OCI-LY3 (cell line): ENCODE data around the gene CELF6.

Source experiments
- H2AFZ ChIP-seq: fragments of 200-600, 300-600 bp; shearing (Covaris generic); 2 replicates; pipeline ENCODE4 v1.6.0; 2014; ENCODE audit warnings: antibody characterized with exemption, low read depth, low read length
- H3K27ac ChIP-seq: fragments of 200-600, 300-600 bp; sonication (generic); 2 replicates; pipeline ENCODE4 v1.5.1; 2014; ENCODE audit warnings: mild to moderate bottlenecking, low read length, moderate library complexity, mixed read lengths
- H3K27me3 ChIP-seq: fragments of 200-600, 300-600 bp; sonication (generic); 2 replicates; pipeline ENCODE4 v1.6.1; 2014; ENCODE audit warnings: low read depth, low read length, mixed read lengths
- H3K36me3 ChIP-seq: fragments of 200-600, 300-600 bp; sonication (generic); replicated peaks from 2 replicates; pipeline ENCODE3; 2014; ENCODE audit warnings: low read depth, low read length, mixed read lengths
- H3K4me1 ChIP-seq: fragments of 300-600, 200-600 bp; sonication (generic); 2 replicates; pipeline ENCODE4 v1.6.1; 2014; ENCODE audit warnings: low read length, mixed read lengths
- H3K4me2 ChIP-seq: fragments of 200-600, 300-600 bp; sonication (generic); 2 replicates; pipeline ENCODE4 v1.6.1; 2014; ENCODE audit warnings: low read length, mixed read lengths
- H3K4me3 ChIP-seq: fragments of 300-600, 200-600 bp; sonication (generic); 2 replicates; pipeline ENCODE4 v1.5.1; 2014; ENCODE audit warnings: antibody characterized with exemption, mild to moderate bottlenecking, low read length, moderate library complexity
- H3K79me2 ChIP-seq: fragments of 300-600, 200-600 bp; shearing (Covaris generic); 2 replicates; pipeline ENCODE4 v1.6.1; 2014; ENCODE audit warnings: mild to moderate bottlenecking, low read length, mixed read lengths
- H3K9ac ChIP-seq: fragments of 300-600, 200-600 bp; shearing (Covaris generic); 2 replicates; pipeline ENCODE4 v1.6.0; 2014; ENCODE audit warnings: mild to moderate bottlenecking, low read length, moderate library complexity
- H3K9me3 ChIP-seq: fragments of 200-600, 300-600 bp; shearing (Covaris generic); 2 replicates; pipeline ENCODE4 v1.6.1; 2014; ENCODE audit warnings: low read length, mixed read lengths; ENCODE audit not compliant: insufficient read depth
- H4K20me1 ChIP-seq: fragments of 200-600, 300-600 bp; sonication (generic); 2 replicates; pipeline ENCODE4 v1.6.1; 2016; ENCODE audit warnings: low read length, mixed read lengths; ENCODE audit not compliant: insufficient read depth
- CTCF ChIP-seq: fragments of 200-600, 300-600 bp; sonication (generic); IDR thresholded peaks from 2 replicates; pipeline ENCODE4 v1.5.1; 2014; ENCODE audit warnings: antibody characterized with exemption, low read length, low read depth
- EZH2phosphoT487 ChIP-seq: fragments of 200-600 bp; shearing (Covaris generic); IDR thresholded peaks from 2 replicates; pipeline ENCODE4 v1.6.1; 2018; ENCODE audit warnings: antibody characterized with exemption, mixed run types, low read depth

The CELF6 gene

GRCh38 chr15:72288796-72289596 is 31.0 kb downstream of the CELF6 start:
- no peaks in the 10 kb centered on the region for H4K20me1 ChIP-seq
- H3K4me1 ChIP-seq: no peaks in the 10 kb centered on the region
- H3K27ac ChIP-seq: no peak overlapping the region
- H3K9ac ChIP-seq: no peak overlapping the region
- H3K27me3 ChIP-seq: peaks cover 2% of the 10 kb centered on the region; the same call in 1 of the 2 replicates
- TF ChIP-seq EZH2phosphoT487 (no peak), CTCF (no peak)
- H3K4me3 ChIP-seq: no peak overlapping the region
- no peaks in the 10 kb centered on the region for H3K79me2 ChIP-seq
- no peak overlapping the region for H3K4me2 ChIP-seq
- H3K36me3 ChIP-seq: no peaks in the 10 kb centered on the region
- H3K9me3 ChIP-seq: no peaks in the 10 kb centered on the region
- no peak overlapping the region for H2AFZ ChIP-seq

- no peaks in the 10 kb centered on the region for H3K9me3 ChIP-seq
- no peaks in the 10 kb centered on the region for H3K79me2 ChIP-seq
- peaks cover 2% of the 10 kb centered on the region; the same call in 1 of the 2 replicates for H3K27me3 ChIP-seq
- H3K4me3 ChIP-seq: no peak overlapping the region
- H4K20me1 ChIP-seq: no peaks in the 10 kb centered on the region
- no peak overlapping the region for H3K9ac ChIP-seq
- no peak overlapping the region; the same call in 1 of the 2 replicates for H3K4me2 ChIP-seq
- no peaks in the 10 kb centered on the region for H3K36me3 ChIP-seq
- TF ChIP-seq EZH2phosphoT487 (no peak), CTCF (peak; percentile 74)
- H3K4me1 ChIP-seq: no peaks in the 10 kb centered on the region
- H2AFZ ChIP-seq: no peak overlapping the region
- no peak overlapping the region for H3K27ac ChIP-seq
Observed at GRCh38 chr15:72285927-72286516, 33.9 kb downstream of the CELF6 start.

GRCh38 chr15:72285402-72285801 is 34.6 kb downstream of the CELF6 start:
- no peaks in the 10 kb centered on the region for H4K20me1 ChIP-seq
- no peak overlapping the region for H3K27ac ChIP-seq
- H3K36me3 ChIP-seq: no peaks in the 10 kb centered on the region
- no peaks in the 10 kb centered on the region for H3K4me1 ChIP-seq
- H2AFZ ChIP-seq: no peak overlapping the region
- H3K27me3 ChIP-seq: peaks cover under 1% of the 10 kb centered on the region; the same call in 1 of the 2 replicates
- H3K79me2 ChIP-seq: no peaks in the 10 kb centered on the region
- no peaks in the 10 kb centered on the region for H3K9me3 ChIP-seq
- no peak overlapping the region for H3K4me3 ChIP-seq
- no peak overlapping the region for H3K9ac ChIP-seq
- H3K4me2 ChIP-seq: no peak overlapping the region
- TF ChIP-seq EZH2phosphoT487 (no peak), CTCF (no peak)

GRCh38 chr15:72284781-72285180 is 35.2 kb downstream of the CELF6 start:
- H3K9me3 ChIP-seq: no peaks in the 10 kb centered on the region
- no peaks in the 10 kb centered on the region for H3K79me2 ChIP-seq
- H3K36me3 ChIP-seq: no peaks in the 10 kb centered on the region
- no peaks in the 10 kb centered on the region for H4K20me1 ChIP-seq
- TF ChIP-seq CTCF: no peak
- H3K4me3 ChIP-seq: no peak overlapping the region
- no peak overlapping the region for H3K4me2 ChIP-seq
- no peak overlapping the region for H3K27ac ChIP-seq
- H3K27me3 ChIP-seq: no peaks in the 10 kb centered on the region; the same call in 1 of the 2 replicates
- no peaks in the 10 kb centered on the region for H3K4me1 ChIP-seq
- H2AFZ ChIP-seq: no peak overlapping the region
- H3K9ac ChIP-seq: no peak overlapping the region
